Natural killer cell treated with Interleukin-12 subunit alpha and Interleukin-12 subunit beta and Interleukin-15 and Interleukin-18, amount 100 ng/mL, for 72 hours (primary cell): ENCODE results near the gene MARK4. TPM values are rescaled to one million over a fixed set of nuclear protein-coding genes. Genes with fewer than 3 reads are reported as not detected.
A peak's percentile ranks its signal among the peaks of the same experiment; 100 is the strongest.
"Not testable (repeated sequence)": the region's sequence is repeated elsewhere in the genome, so short reads cannot be mapped to it uniquely, and the experiment has no call there.

Experiments used
- ATAC-seq, 2 donors: fragments of 150-1000 bp; cut with Tn5 transposase in 1 of 2; sonication (Bioruptor Pico), chemical (Tn5 transposase) in 1 of 2; 2 replicates each; pipeline ENCODE4 v1.10.0; 2021
- DNase-seq: peaks from one replicate; pipeline ENCODE4 v3.0.0; 2022; ENCODE audit warnings: low spot score
- H3K27ac Mint-ChIP-seq, 2 donors: 1 replicate in 1 of 2; 2 replicates in 1 of 2; pipeline ENCODE4 v1.8.0; 2022; ENCODE audit warnings: mixed read lengths in 2 of 2, mild to moderate bottlenecking in 1 of 2, moderate library complexity in 1 of 2
- H3K27me3 Mint-ChIP-seq, 2 donors: 1 replicate in 1 of 2; 2 replicates in 1 of 2; pipeline ENCODE4 v1.8.0; 2022; ENCODE audit warnings: mixed read lengths in 2 of 2
- H3K36me3 Mint-ChIP-seq: one replicate; pipeline ENCODE4 v1.8.0; 2022; ENCODE audit warnings: mixed read lengths
- H3K4me1 Mint-ChIP-seq, 2 donors: 1 replicate in 1 of 2; 2 replicates in 1 of 2; pipeline ENCODE4 v1.8.0; 2022; ENCODE audit warnings: low read depth in 2 of 2, mixed read lengths in 2 of 2, mild to moderate bottlenecking in 1 of 2
- H3K4me3 Mint-ChIP-seq: one replicate; pipeline ENCODE4 v1.8.0; 2022; ENCODE audit warnings: mixed read lengths
- H3K9me3 Mint-ChIP-seq: 2 replicates; pipeline ENCODE4 v1.8.0; 2022; ENCODE audit warnings: mixed read lengths
- total RNA-seq, 2 donors: library from RNA; stranded (reverse); gene quantifications; one replicate each; pipeline ENCODE4 v1.2.3, GENCODE V29; 2022

MARK4 gene
- total RNA-seq, 2 donors from 2014 or later, result 31.4 to 42.5 TPM

DNA sequence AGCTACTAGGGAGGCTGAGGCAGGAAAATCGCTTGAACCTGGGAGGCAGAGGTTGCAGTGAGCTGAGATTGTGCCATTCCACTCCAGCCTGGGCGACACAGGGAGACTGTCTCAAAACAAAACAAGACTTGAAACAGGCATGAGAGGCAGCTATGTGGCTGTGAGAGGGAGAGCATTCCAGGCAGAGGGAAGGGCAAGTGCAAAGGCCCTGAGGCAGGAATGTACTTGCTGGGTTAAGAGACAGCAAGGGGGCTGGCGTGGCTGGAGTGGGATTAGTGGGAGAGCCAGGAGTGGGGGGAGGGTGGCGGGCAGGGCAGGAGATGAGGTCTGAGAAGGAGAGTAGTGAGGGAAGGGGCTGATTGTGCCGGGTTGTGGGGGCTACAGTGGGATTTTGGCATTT lies 27.2 kb upstream of the MARK4 start:
- H3K4me3 Mint-ChIP-seq, result no peak overlapping the region
- no peaks in the 10 kb centered on the region for H3K36me3 Mint-ChIP-seq
- DNase-seq (no peak), ATAC-seq (peak in 1 of 2 donors; percentile 15)
- no peak overlapping the region for H3K27ac Mint-ChIP-seq
- H3K27me3 Mint-ChIP-seq, result peaks cover 3 to 15% of the 10 kb centered on the region in 2 donors
- H3K4me1 Mint-ChIP-seq, result no peaks in the 10 kb centered on the region
- H3K9me3 Mint-ChIP-seq, result no peaks in the 10 kb centered on the region

DNA sequence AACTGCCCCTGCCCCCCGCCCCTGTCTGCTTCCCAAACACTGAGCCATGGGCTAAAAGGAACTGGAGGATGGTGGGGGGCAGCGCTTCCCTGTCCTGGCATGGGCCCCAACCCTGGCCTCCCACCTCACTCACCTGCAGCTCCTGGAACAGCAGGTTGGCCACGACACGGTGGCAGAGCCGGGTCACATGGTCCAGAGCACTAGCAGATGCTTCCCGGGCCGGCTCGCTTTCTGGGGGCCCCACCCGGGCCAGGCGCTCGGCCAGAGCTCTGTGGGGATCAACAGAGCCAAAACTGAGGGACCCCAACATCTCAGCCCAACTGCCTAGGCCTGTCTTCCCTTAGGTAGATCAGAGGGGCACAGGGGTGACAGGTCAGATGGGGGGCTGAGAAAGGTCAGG lies 26.4 kb upstream of the MARK4 start:
- Mint-ChIP-seq H3K36me3 (no peaks in the 10 kb centered on the region), H3K4me3 (no peak overlapping the region), H3K27ac (no peak overlapping the region), H3K9me3 (no peaks in the 10 kb centered on the region), H3K4me1 (no peaks in the 10 kb centered on the region), H3K27me3 (peaks cover 3 to 15% of the 10 kb centered on the region in 2 donors)
- no peak for ATAC-seq
- no peak for DNase-seq

DNA sequence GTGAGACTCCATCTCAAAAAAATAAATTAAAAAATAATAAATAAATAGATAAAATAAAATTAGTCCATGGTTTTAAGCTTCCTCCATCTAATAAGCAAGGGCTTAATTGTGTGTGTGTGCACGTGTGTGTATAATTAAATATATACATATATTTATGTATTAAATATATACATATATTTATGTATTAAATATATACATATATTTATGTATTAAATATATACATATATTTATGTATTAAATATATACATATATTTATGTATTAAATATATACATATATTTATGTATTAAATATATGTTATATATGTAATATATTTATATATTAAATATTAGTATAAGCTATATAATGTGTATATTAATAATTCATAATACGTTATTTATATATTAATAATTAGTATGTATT lies 22.0 kb upstream of the MARK4 start:
- H3K27me3 Mint-ChIP-seq, H3K36me3 Mint-ChIP-seq, H3K27ac Mint-ChIP-seq, ATAC-seq, H3K9me3 Mint-ChIP-seq, H3K4me3 Mint-ChIP-seq, H3K4me1 Mint-ChIP-seq, DNase-seq: not testable (repeated sequence)

DNA sequence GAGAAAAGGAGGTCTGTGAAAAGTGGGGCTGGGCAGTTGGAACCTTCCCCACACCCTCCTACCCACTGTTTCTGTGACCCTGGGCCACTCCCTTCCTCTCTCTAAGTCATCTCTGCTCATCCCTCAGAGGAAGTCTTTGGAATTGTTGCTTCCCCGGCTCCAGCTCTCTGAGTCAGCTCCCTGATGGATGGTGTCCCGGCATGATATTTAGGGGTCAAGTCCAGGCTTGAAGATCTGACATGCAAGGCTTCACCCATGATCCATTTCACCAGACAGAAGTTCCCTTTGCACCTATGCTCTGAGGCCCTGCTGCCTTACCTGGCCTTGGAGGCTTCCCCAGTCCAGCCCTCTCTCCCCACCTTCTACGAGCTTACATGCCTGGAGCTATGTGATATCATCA lies 19.2 kb upstream of the MARK4 start:
- no peak overlapping the region for H3K4me3 Mint-ChIP-seq
- H3K27ac Mint-ChIP-seq, result no peak overlapping the region
- no peak for DNase-seq
- no peaks in the 10 kb centered on the region for H3K36me3 Mint-ChIP-seq
- no peaks in the 10 kb centered on the region for H3K27me3 Mint-ChIP-seq
- no peaks in the 10 kb centered on the region for H3K9me3 Mint-ChIP-seq
- ATAC-seq, result no peak
- peaks cover 5 to 17% of the 10 kb centered on the region in 2 donors for H3K4me1 Mint-ChIP-seq

GRCh38 chr19:45234089-45234869 lies 16.8 kb upstream of the MARK4 start:
- H3K27me3 Mint-ChIP-seq, result no peaks in the 10 kb centered on the region
- no peak for DNase-seq
- H3K27ac Mint-ChIP-seq, result peak overlapping the region in 1 of 2 donors; percentile 88
- H3K4me3 Mint-ChIP-seq, result peak overlapping the region; percentile 1
- H3K9me3 Mint-ChIP-seq, result no peaks in the 10 kb centered on the region
- ATAC-seq, result peak in 1 of 2 donors; percentile 12
- peaks cover 5 to 17% of the 10 kb centered on the region in 2 donors for H3K4me1 Mint-ChIP-seq
- H3K36me3 Mint-ChIP-seq, result no peaks in the 10 kb centered on the region

DNA sequence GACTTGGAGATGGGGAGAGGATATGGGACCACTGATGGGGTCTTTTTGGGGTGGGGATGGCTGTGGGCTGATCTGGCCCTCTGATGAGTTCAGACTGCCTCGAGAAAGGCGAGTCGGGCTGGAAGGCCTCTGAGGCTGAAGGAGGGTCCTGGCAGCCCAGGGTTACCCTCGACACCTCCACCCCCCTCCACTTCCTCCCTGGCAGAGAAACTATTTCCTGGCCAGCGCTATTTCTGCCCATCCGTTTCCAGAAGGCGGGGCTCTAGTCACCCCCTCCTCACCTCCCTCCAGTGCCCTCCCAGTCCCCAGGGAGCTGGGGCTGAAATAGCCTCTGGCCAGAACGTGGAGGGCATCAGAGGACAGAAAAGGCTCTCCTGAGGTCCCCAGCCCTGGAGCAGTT lies 15.6 kb upstream of the MARK4 start:
- DNase-seq, result no peak
- no peaks in the 10 kb centered on the region for H3K27me3 Mint-ChIP-seq
- H3K9me3 Mint-ChIP-seq, result no peaks in the 10 kb centered on the region
- ATAC-seq, result peak; percentile 22 to 41
- H3K4me1 Mint-ChIP-seq, result peaks cover 5 to 17% of the 10 kb centered on the region in 2 donors
- H3K36me3 Mint-ChIP-seq, result no peaks in the 10 kb centered on the region
- peak overlapping the region; percentile 12 to 88 for H3K27ac Mint-ChIP-seq
- no peak overlapping the region for H3K4me3 Mint-ChIP-seq

GRCh38 chr19:45238556-45238955 lies 12.5 kb upstream of the MARK4 start:
- no peak for DNase-seq
- Mint-ChIP-seq H3K4me3 (no peak overlapping the region), H3K9me3 (no peaks in the 10 kb centered on the region), H3K27me3 (no peaks in the 10 kb centered on the region), H3K27ac (no peak overlapping the region), H3K4me1 (peaks cover 5 to 15% of the 10 kb centered on the region in 2 donors), H3K36me3 (no peaks in the 10 kb centered on the region)
- no peak for ATAC-seq

DNA sequence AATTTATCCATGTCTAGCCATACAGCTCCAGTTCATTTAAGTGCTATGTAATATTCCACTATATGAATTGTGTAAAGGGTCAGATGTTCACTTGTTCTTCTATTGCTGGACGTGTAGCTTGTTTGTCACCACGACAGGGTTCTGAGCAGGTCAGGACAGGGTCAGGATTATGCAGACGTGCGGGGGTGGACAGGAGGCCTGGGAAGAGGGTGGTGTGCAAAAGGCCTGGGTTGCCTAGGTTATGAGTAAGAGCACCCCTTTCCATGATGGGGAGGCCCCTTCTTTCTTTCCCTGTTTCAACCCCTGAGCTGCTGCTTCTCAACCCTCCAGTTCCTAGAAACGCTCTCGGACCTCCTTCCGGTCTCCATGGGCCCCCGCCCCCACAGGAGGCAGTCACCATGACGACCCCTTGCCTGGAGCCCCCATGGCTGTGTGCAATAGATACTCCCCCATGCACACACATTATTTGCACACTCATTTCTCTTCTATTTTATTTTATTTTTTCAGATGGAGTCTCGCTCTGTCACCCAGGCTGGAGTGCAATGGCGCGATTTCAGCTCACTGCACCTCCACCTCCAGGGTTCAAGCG lies 7.8 kb upstream of the MARK4 start:
- no peak for DNase-seq
- Mint-ChIP-seq H3K9me3 (no peaks in the 10 kb centered on the region), H3K27ac (no peak overlapping the region), H3K36me3 (no peaks in the 10 kb centered on the region), H3K4me1 (no peaks in the 10 kb centered on the region), H3K27me3 (peaks cover 3 to 8% of the 10 kb centered on the region in 2 donors), H3K4me3 (no peak overlapping the region)
- no peak for ATAC-seq

- Mint-ChIP-seq H3K36me3 (no peaks in the 10 kb centered on the region), H3K9me3 (no peaks in the 10 kb centered on the region), H3K27me3 (peaks cover 3 to 8% of the 10 kb centered on the region in 2 donors), H3K4me1 (no peaks in the 10 kb centered on the region), H3K4me3 (no peak overlapping the region), H3K27ac (no peak overlapping the region)
- ATAC-seq (no peak), DNase-seq (no peak)
Observed at GRCh38 chr19:45244133-45244794, 6.8 kb upstream of the MARK4 start.

GRCh38 chr19:45245334-45245787 lies 5.7 kb upstream of the MARK4 start, which contains the start of gene EXOC3L2:
Gene EXOC3L2, minus strand, starts transcription at chr19:45245407. Its CDS starts 6,362 bp downstream, at chr19:45239045.
- ATAC-seq, result no peak
- Mint-ChIP-seq H3K27me3 (peaks cover 3 to 8% of the 10 kb centered on the region in 2 donors), H3K27ac (no peak within 1 kb of the TSS), H3K4me1 (peaks cover 0 to under 1% of the 10 kb centered on the region in 2 donors), H3K4me3 (no peak within 1 kb of the TSS), H3K36me3 (no peaks in the 10 kb centered on the region), H3K9me3 (no peaks in the 10 kb centered on the region)
- DNase-seq, result no peak

- Mint-ChIP-seq H3K9me3 (no peaks in the 10 kb centered on the region), H3K4me3 (no peak overlapping the region), H3K4me1 (peaks cover 3 to 5% of the 10 kb centered on the region in 2 donors), H3K27me3 (peaks cover 3 to 8% of the 10 kb centered on the region in 2 donors), H3K27ac (no peak overlapping the region), H3K36me3 (no peaks in the 10 kb centered on the region)
- ATAC-seq (no peak), DNase-seq (no peak)
Observed at GRCh38 chr19:45245826-45246225, 5.2 kb upstream of the MARK4 start.

- Mint-ChIP-seq H3K4me3 (no peak overlapping the region), H3K36me3 (no peaks in the 10 kb centered on the region), H3K9me3 (no peaks in the 10 kb centered on the region), H3K4me1 (peaks cover 6 to 9% of the 10 kb centered on the region in 2 donors), H3K27me3 (peaks cover 3 to 8% of the 10 kb centered on the region in 2 donors), H3K27ac (no peak overlapping the region)
- no peak for DNase-seq
- ATAC-seq, result no peak
Observed at GRCh38 chr19:45247136-45247535, 3.9 kb upstream of the MARK4 start.

GRCh38 chr19:45249261-45250033 lies 1.6 kb upstream of the MARK4 start:
- DNase-seq (no peak), ATAC-seq (no peak)
- H3K4me3 Mint-ChIP-seq, result no peak overlapping the region
- no peaks in the 10 kb centered on the region for H3K36me3 Mint-ChIP-seq
- H3K27ac Mint-ChIP-seq, result no peak overlapping the region
- H3K27me3 Mint-ChIP-seq, result peaks cover 3 to 7% of the 10 kb centered on the region in 2 donors
- H3K9me3 Mint-ChIP-seq, result no peaks in the 10 kb centered on the region
- H3K4me1 Mint-ChIP-seq, result peaks cover 26 to 29% of the 10 kb centered on the region in 2 donors
